ENCODE results near the gene AQP6.
A peak's percentile ranks its signal among the peaks of the same experiment; 100 is the strongest.

The AQP6 gene

GRCh38 chr12:49949866-49950265 is 22.9 kb upstream of the AQP6 start:
- H4K91ac ChIP-seq (ENCODE audit: low read depth, low read length, poor library complexity), result no peak overlapping the region
- H4K8ac ChIP-seq (ENCODE audit: low read depth, low read length), result no peak overlapping the region
- no peak overlapping the region for H2BK15ac ChIP-seq (ENCODE audit: low read length)
- no peak overlapping the region for H3K23ac ChIP-seq (ENCODE audit: low read depth, low read length, poor library complexity)
- H3K79me1 ChIP-seq (ENCODE audit: low read depth, low read length), result no peaks in the 10 kb centered on the region
- H2AK5ac ChIP-seq (ENCODE audit: low read depth, low read length), result no peak overlapping the region
- no peak overlapping the region for H3K4me3 ChIP-seq (ENCODE audit: low read length in 2 of 2)
- no peak overlapping the region for H2BK120ac ChIP-seq (ENCODE audit: low read depth, low read length)
- no peaks in the 10 kb centered on the region for H3K9me3 ChIP-seq (replicated peaks in 1 of 2; ENCODE audit: control insufficient read depth in 2 of 2, insufficient read depth in 1 of 2, low read depth in 1 of 2, low read length in 2 of 2)
- H3K9ac ChIP-seq (ENCODE audit: low read depth, low read length, poor library complexity), result no peak overlapping the region
- no peak overlapping the region for H3K27ac ChIP-seq (replicated peaks; ENCODE audit: low read length)
- H3K18ac ChIP-seq (ENCODE audit: low read length), result no peak overlapping the region
- DNase-seq (ENCODE audit: low spot score), result no peak
- no peak overlapping the region for H2BK5ac ChIP-seq (ENCODE audit: low read length)
- no peak overlapping the region for H3K4ac ChIP-seq (ENCODE audit: low read length)
- no peak overlapping the region for H2BK12ac ChIP-seq (ENCODE audit: low read length)
- H3K14ac ChIP-seq (ENCODE audit: low read length), result no peak overlapping the region
- no CpG with 5 or more reads among the region's 3 CpGs for WGBS, 2 donors (ENCODE audit: extremely low coverage in 2 of 2, insufficient read length in 2 of 2, insufficient replicate concordance in 1 of 2)
- H3K4me1 ChIP-seq (ENCODE audit: control insufficient read depth in 2 of 2, insufficient read depth in 1 of 2, low read depth in 1 of 2, low read length in 2 of 2), result peaks cover 2 to 3% of the 10 kb centered on the region in 2 donors
- H2AFZ ChIP-seq (ENCODE audit: low read length), result no peak overlapping the region
- H3K4me2 ChIP-seq (ENCODE audit: insufficient read depth, low read length, poor library complexity, severe bottlenecking), result no peak overlapping the region
- peaks cover 0 to 55% (median 7%) of the 10 kb centered on the region in 3 experiments for H3K27me3 ChIP-seq (ENCODE audit: control insufficient read depth in 3 of 3, insufficient read depth in 3 of 3, low read depth in 1 of 3, low read length in 3 of 3)
- no peaks in the 10 kb centered on the region for H3K36me3 ChIP-seq (replicated peaks in 1 of 2; ENCODE audit: control insufficient read depth in 2 of 2, insufficient read depth in 2 of 2, low read length in 2 of 2)

- no peak within 1 kb of the TSS for H3K14ac ChIP-seq (ENCODE audit: low read length)
- peaks cover 2 to 3% of the 10 kb centered on the region in 2 donors for H3K4me1 ChIP-seq (ENCODE audit: control insufficient read depth in 2 of 2, insufficient read depth in 1 of 2, low read depth in 1 of 2, low read length in 2 of 2)
- no peak within 1 kb of the TSS for H4K91ac ChIP-seq (ENCODE audit: low read depth, low read length, poor library complexity)
- peak within 1 kb of the TSS; percentile 39 for H2BK15ac ChIP-seq (ENCODE audit: low read length)
- H2AFZ ChIP-seq (ENCODE audit: low read length), result no peak within 1 kb of the TSS
- H3K4me3 ChIP-seq (ENCODE audit: low read length in 2 of 2), result no peak within 1 kb of the TSS
- no peaks in the 10 kb centered on the region for H3K79me1 ChIP-seq (ENCODE audit: low read depth, low read length)
- H4K8ac ChIP-seq (ENCODE audit: low read depth, low read length), result no peak within 1 kb of the TSS
- peak within 1 kb of the TSS; percentile 60 for H2BK12ac ChIP-seq (ENCODE audit: low read length)
- no peak within 1 kb of the TSS for H3K9ac ChIP-seq (ENCODE audit: low read depth, low read length, poor library complexity)
- H3K4me2 ChIP-seq (ENCODE audit: insufficient read depth, low read length, poor library complexity, severe bottlenecking), result no peak within 1 kb of the TSS
- H3K23ac ChIP-seq (ENCODE audit: low read depth, low read length, poor library complexity), result peak within 1 kb of the TSS; percentile 14
- DNase-seq (ENCODE audit: low spot score), result no peak
- H3K4ac ChIP-seq (ENCODE audit: low read length), result no peak within 1 kb of the TSS
- WGBS, 2 donors (ENCODE audit: extremely low coverage in 2 of 2, insufficient read length in 2 of 2, insufficient replicate concordance in 1 of 2), result no CpG with 5 or more reads among the region's 32 CpGs
- no peak within 1 kb of the TSS for H3K27ac ChIP-seq (replicated peaks; ENCODE audit: low read length)
- H2AK5ac ChIP-seq (ENCODE audit: low read depth, low read length), result peak within 1 kb of the TSS; percentile 83
- H3K18ac ChIP-seq (ENCODE audit: low read length), result peak within 1 kb of the TSS; percentile 74
- no peaks in the 10 kb centered on the region for H3K36me3 ChIP-seq (replicated peaks in 1 of 2; ENCODE audit: control insufficient read depth in 2 of 2, insufficient read depth in 2 of 2, low read length in 2 of 2)
- no peaks in the 10 kb centered on the region for H3K9me3 ChIP-seq (replicated peaks in 1 of 2; ENCODE audit: control insufficient read depth in 2 of 2, insufficient read depth in 1 of 2, low read depth in 1 of 2, low read length in 2 of 2)
- peak within 1 kb of the TSS; percentile 14 for H2BK120ac ChIP-seq (ENCODE audit: low read depth, low read length)
- H3K27me3 ChIP-seq (ENCODE audit: control insufficient read depth in 3 of 3, insufficient read depth in 3 of 3, low read depth in 1 of 3, low read length in 3 of 3), result peaks cover 0 to 50% (median 14%) of the 10 kb centered on the region in 3 experiments
- H2BK5ac ChIP-seq (ENCODE audit: low read length), result peak within 1 kb of the TSS; percentile 76
Observed at GRCh38 chr12:49950273-49951251, 22.2 kb upstream of the AQP6 start, which contains the start of gene AQP2. TSS of gene AQP2 (plus strand) at chr12:49950737. CDS start at chr12:49950831, 94 bp downstream.

GRCh38 chr12:49951411-49952240 is 21.1 kb upstream of the AQP6 start:
- no CpG with 5 or more reads among the region's 14 CpGs for WGBS, 2 donors (ENCODE audit: extremely low coverage in 2 of 2, insufficient read length in 2 of 2, insufficient replicate concordance in 1 of 2)

More at GRCh38 chr12:49951411-49952240, 21.1 kb upstream of the AQP6 start:
- Histone ChIP-seq H3K23ac (ENCODE audit: low read depth, low read length, poor library complexity) (no peak overlapping the region), H3K4ac (ENCODE audit: low read length) (no peak overlapping the region), H3K18ac (ENCODE audit: low read length) (peak overlapping the region; percentile 41), H3K27me3 (ENCODE audit: control insufficient read depth in 3 of 3, insufficient read depth in 3 of 3, low read depth in 1 of 3, low read length in 3 of 3) (peaks cover 0 to 40% (median 22%) of the 10 kb centered on the region in 3 experiments), H3K4me2 (ENCODE audit: insufficient read depth, low read length, poor library complexity, severe bottlenecking) (no peak overlapping the region), H3K4me1 (ENCODE audit: control insufficient read depth in 2 of 2, insufficient read depth in 1 of 2, low read depth in 1 of 2, low read length in 2 of 2) (peaks cover 0 to 8% of the 10 kb centered on the region in 2 donors), H3K9me3 (replicated peaks in 1 of 2; ENCODE audit: control insufficient read depth in 2 of 2, insufficient read depth in 1 of 2, low read depth in 1 of 2, low read length in 2 of 2) (no peaks in the 10 kb centered on the region), H3K4me3 (ENCODE audit: low read length in 2 of 2) (no peak overlapping the region), H3K36me3 (replicated peaks in 1 of 2; ENCODE audit: control insufficient read depth in 2 of 2, insufficient read depth in 2 of 2, low read length in 2 of 2) (no peaks in the 10 kb centered on the region), H2BK12ac (ENCODE audit: low read length) (peak overlapping the region; percentile 82), H4K91ac (ENCODE audit: low read depth, low read length, poor library complexity) (no peak overlapping the region), H2BK15ac (ENCODE audit: low read length) (no peak overlapping the region), H2BK5ac (ENCODE audit: low read length) (peak overlapping the region; percentile 76), H3K27ac (replicated peaks; ENCODE audit: low read length) (no peak overlapping the region), H3K79me1 (ENCODE audit: low read depth, low read length) (no peaks in the 10 kb centered on the region), H2BK120ac (ENCODE audit: low read depth, low read length) (no peak overlapping the region), H4K8ac (ENCODE audit: low read depth, low read length) (no peak overlapping the region), H3K14ac (ENCODE audit: low read length) (no peak overlapping the region), H2AK5ac (ENCODE audit: low read depth, low read length) (peak overlapping the region; percentile 83), H2AFZ (ENCODE audit: low read length) (no peak overlapping the region), H3K9ac (ENCODE audit: low read depth, low read length, poor library complexity) (no peak overlapping the region)
- DNase-seq (ENCODE audit: low spot score), result no peak

All from neuronal stem cell (in vitro differentiated cells).